Measurements from ENCODE around the gene COL9A3.
A peak's percentile ranks its signal among the peaks of the same experiment; 100 is the strongest.

Gene COL9A3

DNA sequence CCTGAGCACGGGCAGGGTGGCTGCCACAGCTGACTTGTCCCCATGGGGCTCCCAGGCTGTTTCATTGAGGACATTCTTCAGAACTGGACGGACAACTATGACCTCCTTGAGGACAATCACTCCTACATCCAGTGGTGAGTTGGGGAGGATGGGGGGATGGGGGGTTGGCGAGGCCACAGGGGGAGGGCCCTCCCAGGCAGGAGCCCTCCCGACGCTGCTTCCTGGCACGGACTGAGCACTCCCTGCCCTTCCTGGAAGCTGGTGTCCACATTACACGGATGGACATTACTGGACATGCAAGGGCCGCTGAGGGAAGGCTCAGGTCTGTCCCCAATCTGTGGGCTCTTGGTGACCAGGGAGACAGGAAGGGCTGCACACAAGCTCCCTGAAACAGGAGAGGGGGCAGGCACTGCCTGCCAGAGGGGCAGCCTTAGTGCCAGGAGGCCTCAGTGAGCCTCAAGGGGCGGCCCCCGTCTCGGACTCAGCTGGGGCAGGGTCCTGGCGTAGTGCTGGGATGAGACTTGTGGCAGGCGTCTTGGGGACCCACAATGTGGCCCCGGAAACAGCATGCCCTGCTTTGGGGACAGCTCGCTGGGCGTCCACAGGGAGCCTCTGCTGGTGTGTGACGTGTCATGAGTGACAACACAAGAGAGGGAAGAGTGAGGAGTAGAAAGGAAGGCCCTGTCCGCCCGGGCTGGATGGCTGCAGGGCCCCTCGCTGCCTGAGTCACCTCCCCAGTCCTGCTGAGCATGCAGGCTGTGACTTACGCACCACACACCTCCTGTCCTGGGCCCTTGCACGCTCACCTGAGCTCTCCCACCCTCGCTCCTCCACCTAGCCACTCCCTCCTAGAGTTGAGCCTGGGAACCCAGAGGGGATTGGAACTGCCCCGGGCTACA, 7.1 kb upstream of the COL9A3 start:
- no peak overlapping the region for H2AFZ ChIP-seq (ENCODE audit: low read length)
- no peak overlapping the region for H4K8ac ChIP-seq (ENCODE audit: low read depth, low read length)
- no peak overlapping the region for H3K18ac ChIP-seq (ENCODE audit: low read length)
- peaks cover 5% of the 10 kb centered on the region for H3K79me1 ChIP-seq (ENCODE audit: low read depth, low read length)
- no peak for DNase-seq (ENCODE audit: low spot score)
- no peaks in the 10 kb centered on the region for H3K27me3 ChIP-seq (ENCODE audit: control insufficient read depth in 3 of 3, insufficient read depth in 3 of 3, low read depth in 1 of 3, low read length in 3 of 3)
- no peak overlapping the region for H3K9ac ChIP-seq (ENCODE audit: low read depth, low read length, poor library complexity)
- peak overlapping the region; percentile 89 for H2AK5ac ChIP-seq (ENCODE audit: low read depth, low read length)
- H3K23ac ChIP-seq (ENCODE audit: low read depth, low read length, poor library complexity), result no peak overlapping the region
- peaks cover 14 to 15% of the 10 kb centered on the region in 2 donors for H3K4me1 ChIP-seq (ENCODE audit: control insufficient read depth in 2 of 2, insufficient read depth in 1 of 2, low read depth in 1 of 2, low read length in 2 of 2)
- no peak overlapping the region for H3K4me3 ChIP-seq (ENCODE audit: low read length in 2 of 2)
- no peak overlapping the region for H3K4me2 ChIP-seq (ENCODE audit: insufficient read depth, low read length, poor library complexity, severe bottlenecking)
- no peak overlapping the region for H3K27ac ChIP-seq (replicated peaks; ENCODE audit: low read length)
- H2BK12ac ChIP-seq (ENCODE audit: low read length), result no peak overlapping the region
- no CpG with 5 or more reads among the region's 24 CpGs for WGBS, 2 donors (ENCODE audit: extremely low coverage in 2 of 2, insufficient read length in 2 of 2, insufficient replicate concordance in 1 of 2)
- peaks cover 16 to 54% of the 10 kb centered on the region in 2 donors for H3K36me3 ChIP-seq (replicated peaks in 1 of 2; ENCODE audit: control insufficient read depth in 2 of 2, insufficient read depth in 2 of 2, low read length in 2 of 2)
- H2BK5ac ChIP-seq (ENCODE audit: low read length), result peak overlapping the region; percentile 82
- no peak overlapping the region for H3K4ac ChIP-seq (ENCODE audit: low read length)
- peak overlapping the region; percentile 49 for H2BK15ac ChIP-seq (ENCODE audit: low read length)
- H3K14ac ChIP-seq (ENCODE audit: low read length), result peak overlapping the region; percentile 21
- H4K91ac ChIP-seq (ENCODE audit: low read depth, low read length, poor library complexity), result no peak overlapping the region
- H2BK120ac ChIP-seq (ENCODE audit: low read depth, low read length), result peak overlapping the region; percentile 28
- no peaks in the 10 kb centered on the region for H3K9me3 ChIP-seq (replicated peaks in 1 of 2; ENCODE audit: control insufficient read depth in 2 of 2, insufficient read depth in 1 of 2, low read depth in 1 of 2, low read length in 2 of 2)

DNA sequence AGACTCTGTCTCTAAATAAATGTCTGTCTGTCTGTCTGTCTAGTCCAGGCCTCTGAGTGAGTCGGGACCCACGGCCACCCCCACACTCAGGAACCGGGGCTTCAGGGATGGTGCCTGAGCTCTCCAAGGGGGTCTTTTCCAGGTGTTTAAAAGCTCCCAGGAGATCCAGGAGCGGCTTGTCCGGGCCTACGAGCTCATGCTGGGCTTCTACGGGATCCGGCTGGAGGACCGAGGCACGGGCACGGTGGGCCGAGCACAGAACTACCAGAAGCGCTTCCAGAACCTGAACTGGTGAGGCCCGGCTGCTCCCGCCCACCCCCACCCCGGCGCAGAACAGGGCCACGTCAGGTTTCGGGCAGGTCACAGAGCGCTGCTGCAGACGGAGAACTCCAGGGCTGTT, 5.5 kb upstream of the COL9A3 start:
- WGBS, 2 donors (ENCODE audit: extremely low coverage in 2 of 2, insufficient read length in 2 of 2, insufficient replicate concordance in 1 of 2), result no CpG with 5 or more reads among the region's 21 CpGs
- Histone ChIP-seq H3K4me2 (ENCODE audit: insufficient read depth, low read length, poor library complexity, severe bottlenecking) (no peak overlapping the region), H3K4me3 (ENCODE audit: low read length in 2 of 2) (no peak overlapping the region), H3K79me1 (ENCODE audit: low read depth, low read length) (peaks cover 5% of the 10 kb centered on the region), H3K18ac (ENCODE audit: low read length) (no peak overlapping the region), H4K8ac (ENCODE audit: low read depth, low read length) (no peak overlapping the region), H3K14ac (ENCODE audit: low read length) (no peak overlapping the region), H3K23ac (ENCODE audit: low read depth, low read length, poor library complexity) (no peak overlapping the region), H2BK12ac (ENCODE audit: low read length) (no peak overlapping the region), H2BK15ac (ENCODE audit: low read length) (no peak overlapping the region), H3K4me1 (ENCODE audit: control insufficient read depth in 2 of 2, insufficient read depth in 1 of 2, low read depth in 1 of 2, low read length in 2 of 2) (peaks cover 10 to 19% of the 10 kb centered on the region in 2 donors), H3K27ac (replicated peaks; ENCODE audit: low read length) (no peak overlapping the region), H4K91ac (ENCODE audit: low read depth, low read length, poor library complexity) (no peak overlapping the region), H2BK5ac (ENCODE audit: low read length) (no peak overlapping the region), H2AFZ (ENCODE audit: low read length) (no peak overlapping the region), H2BK120ac (ENCODE audit: low read depth, low read length) (no peak overlapping the region), H3K9ac (ENCODE audit: low read depth, low read length, poor library complexity) (no peak overlapping the region), H2AK5ac (ENCODE audit: low read depth, low read length) (no peak overlapping the region), H3K9me3 (replicated peaks in 1 of 2; ENCODE audit: control insufficient read depth in 2 of 2, insufficient read depth in 1 of 2, low read depth in 1 of 2, low read length in 2 of 2) (no peaks in the 10 kb centered on the region), H3K36me3 (replicated peaks in 1 of 2; ENCODE audit: control insufficient read depth in 2 of 2, insufficient read depth in 2 of 2, low read length in 2 of 2) (peaks cover 16 to 54% of the 10 kb centered on the region in 2 donors), H3K27me3 (ENCODE audit: control insufficient read depth in 3 of 3, insufficient read depth in 3 of 3, low read depth in 1 of 3, low read length in 3 of 3) (peaks cover 0 to 8% (median 1%) of the 10 kb centered on the region in 3 experiments), H3K4ac (ENCODE audit: low read length) (no peak overlapping the region)
- no peak for DNase-seq (ENCODE audit: low spot score)

DNA sequence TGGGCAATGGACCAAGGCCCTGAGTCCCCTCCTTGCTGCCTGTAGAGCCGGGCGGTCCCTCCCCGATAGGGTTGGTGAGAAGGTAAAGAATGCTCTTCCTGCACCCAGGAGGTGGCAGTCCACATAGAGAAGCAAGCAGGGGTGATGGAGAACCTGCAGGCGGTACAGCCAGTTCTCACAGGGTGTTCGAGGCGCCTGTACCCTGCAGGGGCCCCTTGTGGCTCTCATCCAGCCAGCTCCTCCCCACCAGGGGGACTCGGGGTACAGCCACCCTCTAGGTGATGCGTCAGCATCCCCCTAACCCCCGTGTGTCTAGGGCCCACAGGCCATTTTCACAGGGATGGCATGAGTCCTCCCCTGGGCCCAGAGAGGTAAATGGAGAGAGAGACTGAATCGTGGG, 5.1 kb upstream of the COL9A3 start:
- peaks cover 3% of the 10 kb centered on the region for H3K79me1 ChIP-seq (ENCODE audit: low read depth, low read length)
- H2AK5ac ChIP-seq (ENCODE audit: low read depth, low read length), result no peak overlapping the region
- DNase-seq (ENCODE audit: low spot score), result no peak
- H3K27me3 ChIP-seq (ENCODE audit: control insufficient read depth in 3 of 3, insufficient read depth in 3 of 3, low read depth in 1 of 3, low read length in 3 of 3), result peaks cover 0 to 11% (median 3%) of the 10 kb centered on the region in 3 experiments
- H3K18ac ChIP-seq (ENCODE audit: low read length), result no peak overlapping the region
- H2BK15ac ChIP-seq (ENCODE audit: low read length), result no peak overlapping the region
- H3K4me2 ChIP-seq (ENCODE audit: insufficient read depth, low read length, poor library complexity, severe bottlenecking), result no peak overlapping the region
- no peak overlapping the region for H2BK12ac ChIP-seq (ENCODE audit: low read length)
- H3K36me3 ChIP-seq (replicated peaks in 1 of 2; ENCODE audit: control insufficient read depth in 2 of 2, insufficient read depth in 2 of 2, low read length in 2 of 2), result peaks cover 16 to 52% of the 10 kb centered on the region in 2 donors
- H3K23ac ChIP-seq (ENCODE audit: low read depth, low read length, poor library complexity), result no peak overlapping the region
- no peak overlapping the region for H3K4ac ChIP-seq (ENCODE audit: low read length)
- H2BK120ac ChIP-seq (ENCODE audit: low read depth, low read length), result no peak overlapping the region
- peak overlapping the region; percentile 24 for H2BK5ac ChIP-seq (ENCODE audit: low read length)
- no peak overlapping the region for H3K14ac ChIP-seq (ENCODE audit: low read length)
- WGBS, 2 donors (ENCODE audit: extremely low coverage in 2 of 2, insufficient read length in 2 of 2, insufficient replicate concordance in 1 of 2), result no CpG with 5 or more reads among the region's 10 CpGs
- no peak overlapping the region for H2AFZ ChIP-seq (ENCODE audit: low read length)
- H3K9ac ChIP-seq (ENCODE audit: low read depth, low read length, poor library complexity), result no peak overlapping the region
- no peak overlapping the region for H4K91ac ChIP-seq (ENCODE audit: low read depth, low read length, poor library complexity)
- peaks cover 7 to 18% of the 10 kb centered on the region in 2 donors for H3K4me1 ChIP-seq (ENCODE audit: control insufficient read depth in 2 of 2, insufficient read depth in 1 of 2, low read depth in 1 of 2, low read length in 2 of 2)
- H3K4me3 ChIP-seq (ENCODE audit: low read length in 2 of 2), result no peak overlapping the region
- no peak overlapping the region for H4K8ac ChIP-seq (ENCODE audit: low read depth, low read length)
- H3K9me3 ChIP-seq (replicated peaks in 1 of 2; ENCODE audit: control insufficient read depth in 2 of 2, insufficient read depth in 1 of 2, low read depth in 1 of 2, low read length in 2 of 2), result no peaks in the 10 kb centered on the region
- H3K27ac ChIP-seq (replicated peaks; ENCODE audit: low read length), result no peak overlapping the region

DNA sequence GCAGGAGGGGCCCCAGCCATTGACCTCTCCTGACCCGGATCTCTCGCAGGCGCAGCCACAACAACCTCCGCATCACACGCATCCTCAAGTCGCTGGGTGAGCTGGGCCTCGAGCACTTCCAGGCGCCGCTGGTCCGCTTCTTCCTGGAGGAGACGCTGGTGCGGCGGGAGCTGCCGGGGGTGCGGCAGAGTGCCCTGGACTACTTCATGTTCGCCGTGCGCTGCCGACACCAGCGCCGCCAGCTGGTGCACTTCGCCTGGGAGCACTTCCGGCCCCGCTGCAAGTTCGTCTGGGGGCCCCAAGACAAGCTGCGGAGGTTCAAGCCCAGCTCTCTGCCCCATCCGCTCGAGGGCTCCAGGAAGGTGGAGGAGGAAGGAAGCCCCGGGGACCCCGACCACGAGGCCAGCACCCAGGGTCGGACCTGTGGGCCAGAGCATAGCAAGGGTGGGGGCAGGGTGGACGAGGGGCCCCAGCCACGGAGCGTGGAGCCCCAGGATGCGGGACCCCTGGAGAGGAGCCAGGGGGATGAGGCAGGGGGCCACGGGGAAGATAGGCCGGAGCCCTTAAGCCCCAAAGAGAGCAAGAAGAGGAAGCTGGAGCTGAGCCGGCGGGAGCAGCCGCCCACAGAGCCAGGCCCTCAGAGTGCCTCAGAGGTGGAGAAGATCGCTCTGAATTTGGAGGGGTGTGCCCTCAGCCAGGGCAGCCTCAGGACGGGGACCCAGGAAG, 4.5 kb upstream of the COL9A3 start:
- H3K9ac ChIP-seq (ENCODE audit: low read depth, low read length, poor library complexity), result no peak overlapping the region

More for the DNA sequence above, 4.5 kb upstream of the COL9A3 start:
- DNase-seq (ENCODE audit: low spot score), result no peak
- no peak overlapping the region for H2BK15ac ChIP-seq (ENCODE audit: low read length)
- no peak overlapping the region for H2BK12ac ChIP-seq (ENCODE audit: low read length)
- H4K91ac ChIP-seq (ENCODE audit: low read depth, low read length, poor library complexity), result no peak overlapping the region
- H2BK5ac ChIP-seq (ENCODE audit: low read length), result no peak overlapping the region
- no CpG with 5 or more reads among the region's 43 CpGs for WGBS, 2 donors (ENCODE audit: extremely low coverage in 2 of 2, insufficient read length in 2 of 2, insufficient replicate concordance in 1 of 2)
- no peak overlapping the region for H3K4me2 ChIP-seq (ENCODE audit: insufficient read depth, low read length, poor library complexity, severe bottlenecking)
- peak overlapping the region; percentile 81 for H2AK5ac ChIP-seq (ENCODE audit: low read depth, low read length)
- H3K14ac ChIP-seq (ENCODE audit: low read length), result no peak overlapping the region
- H3K27me3 ChIP-seq (ENCODE audit: control insufficient read depth in 3 of 3, insufficient read depth in 3 of 3, low read depth in 1 of 3, low read length in 3 of 3), result peaks cover 0 to 15% (median 6%) of the 10 kb centered on the region in 3 experiments
- H3K36me3 ChIP-seq (replicated peaks in 1 of 2; ENCODE audit: control insufficient read depth in 2 of 2, insufficient read depth in 2 of 2, low read length in 2 of 2), result peaks cover 16 to 47% of the 10 kb centered on the region in 2 donors
- no peak overlapping the region for H3K4ac ChIP-seq (ENCODE audit: low read length)
- no peak overlapping the region for H3K18ac ChIP-seq (ENCODE audit: low read length)
- no peak overlapping the region for H3K27ac ChIP-seq (replicated peaks; ENCODE audit: low read length)
- no peak overlapping the region for H3K23ac ChIP-seq (ENCODE audit: low read depth, low read length, poor library complexity)
- no peak overlapping the region for H2BK120ac ChIP-seq (ENCODE audit: low read depth, low read length)
- H3K9me3 ChIP-seq (replicated peaks in 1 of 2; ENCODE audit: control insufficient read depth in 2 of 2, insufficient read depth in 1 of 2, low read depth in 1 of 2, low read length in 2 of 2), result no peaks in the 10 kb centered on the region
- no peak overlapping the region for H4K8ac ChIP-seq (ENCODE audit: low read depth, low read length)
- peaks cover 4 to 17% of the 10 kb centered on the region in 2 donors for H3K4me1 ChIP-seq (ENCODE audit: control insufficient read depth in 2 of 2, insufficient read depth in 1 of 2, low read depth in 1 of 2, low read length in 2 of 2)
- no peak overlapping the region for H3K4me3 ChIP-seq (ENCODE audit: low read length in 2 of 2)
- no peak overlapping the region for H2AFZ ChIP-seq (ENCODE audit: low read length)
- peaks cover 2% of the 10 kb centered on the region for H3K79me1 ChIP-seq (ENCODE audit: low read depth, low read length)

All from neuronal stem cell (in vitro differentiated cells).